Mammary epithelial cell (primary cell): Measurements from ENCODE around the gene ASB6.

ENCODE experiments used
- CTCF ChIP-seq, 2 donors: IDR thresholded peaks in 1 of 2; conservative IDR thresholded peaks in 1 of 2; 2 replicates each; pipeline ENCODE4 v1.5.1; 2011 to 2012; ENCODE audit warnings: inconsistent platforms in 2 of 2, low read length in 2 of 2, mild to moderate bottlenecking in 2 of 2, control low read depth in 1 of 2, low read depth in 1 of 2; ENCODE audit not compliant: insufficient read depth in 1 of 2; ENCODE audit errors: extremely low read depth in 1 of 2
- EZH2 ChIP-seq: IDR thresholded peaks from 2 replicates; pipeline ENCODE4 v1.6.1; 2012; ENCODE audit warnings: low read length, inconsistent platforms, borderline replicate concordance

DNA sequence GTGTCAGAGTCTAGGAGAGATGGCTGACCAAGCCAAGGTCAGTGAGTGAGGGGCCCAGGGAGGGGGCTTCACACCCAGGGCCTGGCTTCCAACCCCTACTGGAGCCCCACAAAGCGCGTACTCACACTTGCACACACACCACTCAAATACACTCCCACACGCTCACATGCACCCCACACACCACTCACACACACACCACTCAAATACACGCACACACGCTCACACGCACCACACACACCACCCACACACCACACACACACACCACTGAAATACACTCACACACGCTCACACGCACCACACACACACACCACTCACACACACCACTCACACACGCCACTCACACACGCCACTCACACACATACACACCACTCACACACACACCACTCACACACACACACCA is 5.7 kb upstream of the ASB6 start:
- no peak for TF ChIP-seq CTCF (conservative IDR thresholded peaks at IDR 0.05 in 1 of 2, IDR thresholded peaks at IDR 0.05 in 1 of 2; ENCODE audit: extremely low read depth in 1 of 2, insufficient read depth in 1 of 2, low read depth in 1 of 2, low read length in 2 of 2)
- no peak for TF ChIP-seq EZH2
